CD1c-positive myeloid dendritic cell (primary cell): Measurements from ENCODE around the gene LGI2.
"Not testable (repeated sequence)": the region's sequence is repeated elsewhere in the genome, so short reads cannot be mapped to it uniquely, and the experiment has no call there.

Experiments used
- DNase-seq: peaks from one replicate; pipeline ENCODE4 v3.0.0-alpha.2; 2016; ENCODE audit errors: extremely low spot score

The LGI2 gene

GRCh38 chr4:25030277-25031076, at the start of gene LGI2:
LGI2 (minus strand) TSS chr4:25030946; CDS start chr4:25030693, 253 bp downstream.
- DNase-seq: no peak

- DNase-seq: no peak
Measured at GRCh38 chr4:25078523-25078922, 47.8 kb upstream of the LGI2 start.

- DNase-seq: no peak
Measured at GRCh38 chr4:25076625-25077398, 46.1 kb upstream of the LGI2 start.

GRCh38 chr4:25075851-25076250, 45.1 kb upstream of the LGI2 start:
- no peak for DNase-seq

GRCh38 chr4:25075129-25075528, 44.4 kb upstream of the LGI2 start:
- DNase-seq: no peak

- no peak for DNase-seq
Measured at GRCh38 chr4:25070545-25070944, 39.8 kb upstream of the LGI2 start.

GRCh38 chr4:25069014-25069413, 38.3 kb upstream of the LGI2 start:
- DNase-seq: no peak

GRCh38 chr4:25068386-25068785, 37.6 kb upstream of the LGI2 start:
- DNase-seq: no peak

- no peak for DNase-seq
Measured at GRCh38 chr4:25065932-25066590, 35.3 kb upstream of the LGI2 start.

- DNase-seq: no peak
Measured at GRCh38 chr4:25065431-25065858, 34.7 kb upstream of the LGI2 start.

GRCh38 chr4:25064447-25064846, 33.7 kb upstream of the LGI2 start:
- not testable (repeated sequence) for DNase-seq

GRCh38 chr4:25063116-25063515, 32.4 kb upstream of the LGI2 start:
- no peak for DNase-seq

- DNase-seq: no peak
Measured at GRCh38 chr4:25062098-25062497, 31.4 kb upstream of the LGI2 start.

- DNase-seq: no peak
Measured at GRCh38 chr4:25061602-25062001, 30.9 kb upstream of the LGI2 start.

GRCh38 chr4:25060963-25061340, 30.2 kb upstream of the LGI2 start:
- DNase-seq: no peak

- DNase-seq: no peak
Measured at GRCh38 chr4:25060241-25060962, 29.7 kb upstream of the LGI2 start.

- no peak for DNase-seq
Measured at GRCh38 chr4:25059791-25060190, 29.0 kb upstream of the LGI2 start.

- DNase-seq: no peak
Measured at GRCh38 chr4:25058796-25059195, 28.1 kb upstream of the LGI2 start.

GRCh38 chr4:25057299-25057698, 26.6 kb upstream of the LGI2 start:
- DNase-seq: no peak

- DNase-seq: not testable (repeated sequence)
Measured at GRCh38 chr4:25052037-25052436, 21.3 kb upstream of the LGI2 start.

- DNase-seq: no peak
Measured at GRCh38 chr4:25051534-25051933, 20.8 kb upstream of the LGI2 start.
